WERI-Rb-1 (cell line): Measurements from ENCODE around the gene TENM4.

Experiments used
- DNase-seq: peaks from one replicate; pipeline ENCODE4 v3.0.0-alpha.2; 2020
- H3K27ac ChIP-seq: fragments of 250-450 bp; sonication (Bioruptor Pico); 2 replicates; pipeline ENCODE4 v1.5.1; 2020; ENCODE audit warnings: mild to moderate bottlenecking, moderate library complexity
- H3K27me3 ChIP-seq: fragments of 250-450 bp; sonication (Bioruptor Pico); 2 replicates; pipeline ENCODE4 v1.5.1; 2021; ENCODE audit warnings: mild to moderate bottlenecking, low read depth, moderate library complexity; ENCODE audit not compliant: insufficient read depth, severe bottlenecking
- H3K36me3 ChIP-seq: fragments of 250-450 bp; sonication (Bioruptor Pico); 2 replicates; pipeline ENCODE4 v1.5.1; 2020; ENCODE audit warnings: mild to moderate bottlenecking, moderate library complexity
- H3K4me3 ChIP-seq: 2 replicates; pipeline ENCODE4 v1.5.1; 2011; ENCODE audit warnings: low read depth, mild to moderate bottlenecking, control low read depth, low read length
- H3K9me3 ChIP-seq: fragments of 250-450 bp; sonication (Bioruptor Pico); 2 replicates; pipeline ENCODE4 v1.5.1; 2021; ENCODE audit warnings: mild to moderate bottlenecking, moderate library complexity; ENCODE audit not compliant: severe bottlenecking
- TF ChIP-seq, protein P1 (sequence below): IDR thresholded peaks from 2 replicates; pipeline ENCODE4 v1.5.1; 2011; ENCODE audit warnings: low read depth, mild to moderate bottlenecking, control low read depth, inconsistent platforms, low read length

Gene TENM4

DNA sequence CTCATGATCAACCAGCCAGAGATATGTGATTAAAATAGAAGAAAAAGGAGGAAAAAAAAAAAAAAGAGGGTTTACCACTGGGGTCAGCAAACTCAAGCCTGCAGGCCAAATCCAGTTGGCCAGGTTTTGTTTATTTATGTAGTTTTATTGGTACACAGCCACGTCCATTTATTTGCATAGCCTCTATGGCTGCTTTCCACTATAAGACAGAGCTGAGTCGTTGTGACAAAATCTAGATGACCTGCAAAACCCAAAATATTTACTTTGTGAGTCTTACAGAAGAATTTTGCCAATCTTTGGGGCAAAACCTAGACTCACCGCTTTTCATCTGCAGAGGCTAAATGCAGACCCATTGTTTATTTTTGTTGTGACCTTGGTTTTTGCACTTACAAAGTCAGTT lies 87.1 kb downstream of the TENM4 start:
- no peaks in the 10 kb centered on the region for H3K27me3 ChIP-seq
- TF ChIP-seq, protein P1, sequence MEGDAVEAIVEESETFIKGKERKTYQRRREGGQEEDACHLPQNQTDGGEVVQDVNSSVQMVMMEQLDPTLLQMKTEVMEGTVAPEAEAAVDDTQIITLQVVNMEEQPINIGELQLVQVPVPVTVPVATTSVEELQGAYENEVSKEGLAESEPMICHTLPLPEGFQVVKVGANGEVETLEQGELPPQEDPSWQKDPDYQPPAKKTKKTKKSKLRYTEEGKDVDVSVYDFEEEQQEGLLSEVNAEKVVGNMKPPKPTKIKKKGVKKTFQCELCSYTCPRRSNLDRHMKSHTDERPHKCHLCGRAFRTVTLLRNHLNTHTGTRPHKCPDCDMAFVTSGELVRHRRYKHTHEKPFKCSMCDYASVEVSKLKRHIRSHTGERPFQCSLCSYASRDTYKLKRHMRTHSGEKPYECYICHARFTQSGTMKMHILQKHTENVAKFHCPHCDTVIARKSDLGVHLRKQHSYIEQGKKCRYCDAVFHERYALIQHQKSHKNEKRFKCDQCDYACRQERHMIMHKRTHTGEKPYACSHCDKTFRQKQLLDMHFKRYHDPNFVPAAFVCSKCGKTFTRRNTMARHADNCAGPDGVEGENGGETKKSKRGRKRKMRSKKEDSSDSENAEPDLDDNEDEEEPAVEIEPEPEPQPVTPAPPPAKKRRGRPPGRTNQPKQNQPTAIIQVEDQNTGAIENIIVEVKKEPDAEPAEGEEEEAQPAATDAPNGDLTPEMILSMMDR: no peak
- H3K27ac ChIP-seq: no peak overlapping the region
- H3K9me3 ChIP-seq: no peaks in the 10 kb centered on the region
- H3K36me3 ChIP-seq: no peaks in the 10 kb centered on the region
- no peak overlapping the region for H3K4me3 ChIP-seq
- DNase-seq: no peak

DNA sequence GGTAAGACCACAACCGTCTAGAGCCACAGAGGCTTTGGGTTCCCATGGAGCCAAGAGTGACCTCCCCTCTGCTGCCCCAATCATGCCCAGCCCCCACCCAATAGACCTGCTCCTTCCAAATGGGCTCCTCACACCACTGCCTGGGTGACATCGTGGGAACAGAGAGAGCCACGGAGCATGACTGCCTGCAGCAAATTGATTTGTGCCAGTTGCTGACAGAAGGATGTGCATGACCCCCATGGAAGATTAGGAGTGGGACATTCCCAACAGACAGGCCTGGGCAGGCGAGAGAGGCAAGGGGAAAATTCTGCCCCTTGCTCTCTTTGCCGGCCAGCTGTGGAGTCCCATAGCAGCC lies 88.5 kb downstream of the TENM4 start:
- TF ChIP-seq, protein P1: no peak
- Histone ChIP-seq H3K9me3 (no peaks in the 10 kb centered on the region), H3K4me3 (no peak overlapping the region), H3K27ac (no peak overlapping the region), H3K36me3 (no peaks in the 10 kb centered on the region), H3K27me3 (no peaks in the 10 kb centered on the region)
- DNase-seq: no peak

GRCh38 chr11:79348976-79349682 lies 91.7 kb downstream of the TENM4 start:
- TF ChIP-seq, protein P1: no peak
- H3K9me3 ChIP-seq: no peaks in the 10 kb centered on the region

DNA sequence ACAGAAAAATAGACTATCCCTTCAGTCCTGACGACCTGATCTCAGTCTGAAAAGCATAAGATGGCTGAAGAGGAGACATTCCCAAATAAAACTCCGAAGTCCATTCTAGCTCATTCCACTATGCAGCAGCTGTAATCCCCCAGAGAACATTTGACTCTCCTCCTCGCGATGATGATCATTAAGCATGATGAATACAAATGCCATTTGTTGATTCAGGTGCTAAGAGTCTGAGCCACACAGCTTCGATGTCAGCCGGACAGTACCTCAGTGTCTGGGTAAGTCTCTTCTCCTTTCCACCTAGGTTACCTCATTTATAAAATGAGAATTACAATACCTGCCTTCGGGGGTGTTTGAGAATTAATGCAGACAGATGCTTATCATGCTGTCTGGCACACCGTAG lies 94.8 kb downstream of the TENM4 start:
- no peaks in the 10 kb centered on the region for H3K9me3 ChIP-seq
- DNase-seq: no peak
- TF ChIP-seq, protein P1: no peak
- H3K4me3 ChIP-seq: no peak overlapping the region
- no peak overlapping the region for H3K27ac ChIP-seq
- H3K27me3 ChIP-seq: peaks cover 2% of the 10 kb centered on the region
- H3K36me3 ChIP-seq: no peaks in the 10 kb centered on the region

More at GRCh38 chr11:79348976-79349682, 91.7 kb downstream of the TENM4 start:
- DNase-seq: no peak
- Histone ChIP-seq H3K36me3 (no peaks in the 10 kb centered on the region), H3K4me3 (no peak overlapping the region), H3K27ac (no peak overlapping the region), H3K27me3 (peaks cover 2% of the 10 kb centered on the region)

DNA sequence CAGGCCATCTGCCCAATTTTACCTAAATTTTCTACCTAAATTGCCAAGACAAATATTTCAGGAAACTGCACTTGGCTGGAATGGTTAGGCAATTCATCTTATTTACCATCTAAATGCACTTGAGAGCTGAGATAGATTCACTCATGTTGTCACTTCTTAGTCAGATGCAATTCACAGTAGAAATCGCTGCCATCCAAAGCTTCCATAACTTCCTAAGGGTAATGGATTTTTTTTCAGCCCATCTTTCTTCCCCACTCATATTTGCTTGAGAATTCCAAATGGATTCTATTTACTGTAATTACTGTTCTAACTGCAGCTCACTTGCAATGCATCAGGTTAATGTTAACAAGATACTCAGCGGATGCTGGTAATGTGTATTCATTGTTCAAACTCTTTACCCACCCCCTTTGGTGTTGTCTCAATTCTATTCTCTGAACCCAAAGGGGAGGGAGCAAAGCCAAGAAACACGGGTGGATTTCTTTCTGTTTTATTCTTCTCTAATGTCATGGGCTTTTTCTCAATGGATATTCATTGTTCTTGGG lies 96.0 kb downstream of the TENM4 start:
- H3K27me3 ChIP-seq: peaks cover 2% of the 10 kb centered on the region
- no peaks in the 10 kb centered on the region for H3K36me3 ChIP-seq
- DNase-seq: no peak
- no peaks in the 10 kb centered on the region for H3K9me3 ChIP-seq
- no peak overlapping the region for H3K4me3 ChIP-seq
- no peak overlapping the region for H3K27ac ChIP-seq
- TF ChIP-seq, protein P1: no peak

- TF ChIP-seq, protein P1: no peak
- Histone ChIP-seq H3K27me3 (peaks cover 5% of the 10 kb centered on the region), H3K9me3 (no peaks in the 10 kb centered on the region), H3K36me3 (no peaks in the 10 kb centered on the region), H3K27ac (no peak overlapping the region), H3K4me3 (no peak overlapping the region)
- no peak for DNase-seq
Observed at GRCh38 chr11:79342686-79343085, 98.1 kb downstream of the TENM4 start.
